HUES48 (cell line): ENCODE measurements around the gene LPA.

Source experiments
- H3K27ac ChIP-seq: one replicate; pipeline ENCODE4 v1.7.0; 2013; ENCODE audit warnings: low read depth, low read length, inconsistent platforms
- H3K27me3 ChIP-seq: 2 replicates; pipeline ENCODE4 v1.6.1; 2013; ENCODE audit warnings: mild to moderate bottlenecking, low read length; ENCODE audit not compliant: control insufficient read depth, insufficient read depth
- H3K36me3 ChIP-seq: 2 replicates; pipeline ENCODE4 v1.6.1; 2013; ENCODE audit warnings: low read length; ENCODE audit not compliant: control insufficient read depth, insufficient read depth
- H3K4me1 ChIP-seq: 2 replicates; pipeline ENCODE4 v1.6.1; 2013; ENCODE audit warnings: mild to moderate bottlenecking, low read length; ENCODE audit not compliant: control insufficient read depth, insufficient read depth
- H3K4me3 ChIP-seq: 2 replicates; pipeline ENCODE4 v1.5.1; 2013; ENCODE audit warnings: mild to moderate bottlenecking, low read depth, low read length
- H3K9ac ChIP-seq: 2 replicates; pipeline ENCODE4 v1.6.1; 2013; ENCODE audit warnings: mild to moderate bottlenecking, low read depth, low read length, moderate library complexity
- H3K9me3 ChIP-seq: 2 replicates; pipeline ENCODE4 v1.6.1; 2013; ENCODE audit warnings: low read length; ENCODE audit not compliant: control insufficient read depth, insufficient read depth

Gene LPA

GRCh38 chr6:160513836-160514235 is 150.2 kb downstream of the LPA start:
- Histone ChIP-seq H3K9me3 (no peaks in the 10 kb centered on the region), H3K27ac (no peak overlapping the region), H3K36me3 (no peaks in the 10 kb centered on the region), H3K4me3 (no peak overlapping the region), H3K4me1 (peaks cover 5% of the 10 kb centered on the region; the same call in 1 of the 2 replicates), H3K9ac (no peak overlapping the region), H3K27me3 (no peaks in the 10 kb centered on the region)

DNA sequence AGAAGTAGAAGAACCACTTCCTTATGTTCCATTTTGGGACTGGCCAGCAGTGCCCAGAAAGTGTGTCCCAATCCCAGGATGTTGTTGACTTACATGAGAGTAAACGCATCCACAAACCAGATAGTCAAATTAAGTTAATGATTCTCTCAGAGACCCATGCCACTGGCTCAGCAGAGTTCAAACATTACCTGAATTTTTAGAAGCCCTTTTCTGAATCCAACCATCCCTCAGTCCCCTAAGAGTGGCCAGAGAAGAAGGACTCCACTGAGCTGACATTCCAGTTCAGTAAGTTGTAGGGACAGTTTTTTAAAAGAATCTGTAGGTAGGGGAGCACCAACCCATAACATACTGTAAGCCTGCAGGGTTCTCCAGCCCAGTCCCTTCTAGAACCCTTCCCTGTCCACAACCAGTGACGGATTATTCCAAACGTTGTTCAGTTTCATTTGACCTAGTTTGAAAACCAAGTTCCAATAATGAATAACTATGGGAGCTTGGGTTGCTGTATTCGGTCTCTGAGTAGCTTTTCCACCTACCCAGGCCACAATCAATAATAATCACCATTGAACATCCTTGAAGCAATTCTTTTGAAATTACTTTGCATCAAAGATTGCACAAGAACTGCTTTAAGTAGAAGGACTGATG is 153.0 kb downstream of the LPA start:
- Histone ChIP-seq H3K27me3 (no peaks in the 10 kb centered on the region), H3K4me3 (no peak overlapping the region), H3K36me3 (no peaks in the 10 kb centered on the region), H3K9ac (no peak overlapping the region), H3K4me1 (peaks cover 5% of the 10 kb centered on the region; the same call in 1 of the 2 replicates), H3K27ac (no peak overlapping the region), H3K9me3 (no peaks in the 10 kb centered on the region)

GRCh38 chr6:160510199-160510598 is 153.9 kb downstream of the LPA start:
- Histone ChIP-seq H3K36me3 (no peaks in the 10 kb centered on the region), H3K4me3 (no peak overlapping the region), H3K4me1 (peaks cover 5% of the 10 kb centered on the region; the same call in 1 of the 2 replicates), H3K27ac (no peak overlapping the region), H3K9ac (no peak overlapping the region), H3K9me3 (no peaks in the 10 kb centered on the region), H3K27me3 (no peaks in the 10 kb centered on the region)

- Histone ChIP-seq H3K4me3 (no peak overlapping the region), H3K27me3 (no peaks in the 10 kb centered on the region), H3K9me3 (no peaks in the 10 kb centered on the region), H3K27ac (no peak overlapping the region), H3K36me3 (no peaks in the 10 kb centered on the region), H3K9ac (no peak overlapping the region), H3K4me1 (peaks cover 5% of the 10 kb centered on the region; the same call in 1 of the 2 replicates)
Measured at GRCh38 chr6:160509610-160510009, 154.5 kb downstream of the LPA start.

GRCh38 chr6:160508599-160508998 is 155.5 kb downstream of the LPA start:
- H3K27me3 ChIP-seq: no peaks in the 10 kb centered on the region
- no peak overlapping the region for H3K9ac ChIP-seq
- H3K4me1 ChIP-seq: 0 out of 2 replicates have a peak, but pooled peaks cover under 1% of the 10 kb centered on the region
- H3K36me3 ChIP-seq: no peaks in the 10 kb centered on the region
- H3K4me3 ChIP-seq: no peak overlapping the region
- H3K9me3 ChIP-seq: no peaks in the 10 kb centered on the region
- H3K27ac ChIP-seq: no peak overlapping the region

DNA sequence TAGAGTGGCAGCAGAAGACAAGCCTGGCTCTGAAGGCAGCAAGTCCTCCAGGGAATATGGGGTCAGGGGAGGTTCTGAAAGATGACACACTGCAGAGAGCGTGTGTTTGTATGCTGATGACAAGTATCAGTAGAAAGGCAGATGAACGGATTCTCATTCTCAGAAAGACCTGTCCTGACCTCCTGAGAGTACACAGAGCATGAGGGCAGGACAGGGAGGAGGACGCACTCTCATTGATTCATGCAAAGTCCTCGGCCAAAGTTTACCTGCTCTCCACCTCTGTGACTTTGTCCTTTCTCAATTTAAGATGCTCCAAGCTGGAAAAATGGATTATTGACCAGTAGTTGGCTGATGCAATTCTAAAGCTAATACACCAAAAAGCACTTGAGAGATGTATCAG is 156.7 kb downstream of the LPA start:
- H3K4me1 ChIP-seq: no peaks in the 10 kb centered on the region
- H3K36me3 ChIP-seq: no peaks in the 10 kb centered on the region
- H3K9me3 ChIP-seq: no peaks in the 10 kb centered on the region
- no peak overlapping the region for H3K4me3 ChIP-seq
- H3K9ac ChIP-seq: no peak overlapping the region
- no peak overlapping the region for H3K27ac ChIP-seq
- H3K27me3 ChIP-seq: no peaks in the 10 kb centered on the region

DNA sequence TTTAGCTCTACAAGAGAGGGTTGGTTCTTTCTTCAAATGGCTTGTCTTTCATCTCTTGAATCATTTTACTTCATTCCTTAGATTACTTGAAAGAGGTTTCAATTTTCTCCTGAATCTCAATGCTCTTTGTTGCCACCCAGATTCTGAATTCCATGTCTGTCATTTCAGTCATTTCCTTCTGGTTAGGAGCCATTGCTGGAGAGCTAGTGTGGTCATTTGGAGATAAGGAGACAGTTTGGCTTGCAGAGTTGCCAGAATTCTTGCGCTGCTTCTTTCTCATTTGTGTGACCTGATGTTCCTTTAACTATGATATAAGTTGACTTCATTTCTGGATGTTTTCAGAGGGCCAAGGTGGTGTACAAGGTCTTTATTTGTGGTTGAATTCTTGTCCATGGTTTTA is 158.1 kb downstream of the LPA start:
- no peak overlapping the region for H3K9ac ChIP-seq
- H3K9me3 ChIP-seq: no peaks in the 10 kb centered on the region
- H3K4me1 ChIP-seq: no peaks in the 10 kb centered on the region
- no peak overlapping the region for H3K27ac ChIP-seq
- no peaks in the 10 kb centered on the region for H3K36me3 ChIP-seq
- no peak overlapping the region for H3K4me3 ChIP-seq
- no peaks in the 10 kb centered on the region for H3K27me3 ChIP-seq

- no peaks in the 10 kb centered on the region for H3K27me3 ChIP-seq
- H3K4me3 ChIP-seq: no peak overlapping the region
- no peaks in the 10 kb centered on the region for H3K4me1 ChIP-seq
- peaks cover 4% of the 10 kb centered on the region; the same call in 1 of the 2 replicates for H3K36me3 ChIP-seq
- H3K9ac ChIP-seq: no peak overlapping the region
- H3K9me3 ChIP-seq: no peaks in the 10 kb centered on the region
- H3K27ac ChIP-seq: no peak overlapping the region
Measured at GRCh38 chr6:160500639-160501038, 163.4 kb downstream of the LPA start.

- Histone ChIP-seq H3K9me3 (no peaks in the 10 kb centered on the region), H3K27ac (no peak overlapping the region), H3K4me1 (no peaks in the 10 kb centered on the region), H3K4me3 (no peak overlapping the region), H3K9ac (no peak overlapping the region), H3K36me3 (peaks cover 13% of the 10 kb centered on the region; the same call in 1 of the 2 replicates), H3K27me3 (no peaks in the 10 kb centered on the region)
Measured at GRCh38 chr6:160494576-160494975, 169.5 kb downstream of the LPA start.

- H3K9ac ChIP-seq: no peak overlapping the region
- H3K4me3 ChIP-seq: no peak overlapping the region
- H3K4me1 ChIP-seq: no peaks in the 10 kb centered on the region
- no peaks in the 10 kb centered on the region for H3K27me3 ChIP-seq
- no peak overlapping the region for H3K27ac ChIP-seq
- H3K36me3 ChIP-seq: peaks cover 9% of the 10 kb centered on the region; the same call in 1 of the 2 replicates
- no peaks in the 10 kb centered on the region for H3K9me3 ChIP-seq
Measured at GRCh38 chr6:160489091-160489490, 175.0 kb downstream of the LPA start.

GRCh38 chr6:160487116-160487515 is 177.0 kb downstream of the LPA start:
- H3K36me3 ChIP-seq: peaks cover 11% of the 10 kb centered on the region; the same call in 1 of the 2 replicates
- no peak overlapping the region for H3K4me3 ChIP-seq
- H3K9ac ChIP-seq: no peak overlapping the region

More at GRCh38 chr6:160487116-160487515, 177.0 kb downstream of the LPA start:
- no peaks in the 10 kb centered on the region for H3K27me3 ChIP-seq
- no peaks in the 10 kb centered on the region for H3K9me3 ChIP-seq
- no peak overlapping the region for H3K27ac ChIP-seq
- no peaks in the 10 kb centered on the region for H3K4me1 ChIP-seq
